Psoas muscle (tissue), 8 donors: ENCODE measurements around the gene PRKAG2. TPM values are rescaled to one million over a fixed set of nuclear protein-coding genes. Genes with fewer than 3 reads are reported as not detected.
A peak's percentile ranks its signal among the peaks of the same experiment; 100 is the strongest.

Source experiments
- ATAC-seq, 4 donors: fragments of 200-7000 bp; cut with Tn5 transposase; one replicate each; pipeline ENCODE4 v1.9.1; 2020; ENCODE audit warnings: moderate library complexity in 3 of 4, mild to moderate bottlenecking in 2 of 4
- DNase-seq, 2 donors: peaks; one replicate each; pipeline ENCODE4 v3.0.0-alpha.2; 2020
- H3K27ac ChIP-seq: fragments of 200-600 bp; one replicate; pipeline ENCODE4 v1.8.0; 2022
- H3K27me3 ChIP-seq, 3 donors: fragments of 200-600 bp in 1 of 3; one replicate each; pipeline versions ENCODE4 v1.6.1 to v1.8.0; 2013 to 2022; ENCODE audit warnings: low read length in 2 of 3, mild to moderate bottlenecking in 2 of 3, moderate library complexity in 1 of 3; ENCODE audit not compliant: insufficient read depth in 3 of 3
- H3K36me3 ChIP-seq, 2 donors: fragments of 200-600 bp in 1 of 2; one replicate each; pipeline versions ENCODE4 v1.6.1 to v1.8.0; 2013 to 2022; ENCODE audit warnings: low read depth in 1 of 2, mild to moderate bottlenecking in 1 of 2, moderate library complexity in 1 of 2; ENCODE audit not compliant: insufficient read depth in 1 of 2
- H3K4me1 ChIP-seq: fragments of 200-600 bp; one replicate; pipeline ENCODE4 v1.8.0; 2022
- H3K4me3 ChIP-seq: fragments of 200-600 bp; one replicate; pipeline ENCODE4 v1.8.0; 2022; ENCODE audit warnings: mild to moderate bottlenecking
- H3K9me3 ChIP-seq: fragments of 200-600 bp; one replicate; pipeline ENCODE4 v1.8.0; 2022
- CTCF ChIP-seq: fragments of 200-600 bp; IDR thresholded peaks from one replicate; pipeline ENCODE4 v1.8.0; 2022; ENCODE audit warnings: antibody characterized with exemption
- WGBS, 3 donors: extraction: QIAGEN DNeasy Blood & Tissue Kit; methylation state at CpG; one replicate each; pipeline versions ENCODE4 v1.1.6 to v1.1.7; 2013; 5-methylcytosine and 5-hydroxymethylcytosine counted together
- intact Hi-C, 2 donors: fragments of 100-400 bp; cut with DNase I; formaldehyde crosslinking; loops; one replicate each; pipeline versions ENCODE4 v1.11.0 to v1.14.2; 2022
- polyA plus RNA-seq, 3 donors: library from polyadenylated mRNA; stranded (reverse); fragments of 200-250 nt; gene quantifications; one replicate each; pipeline ENCODE4 v1.2.3, GENCODE V29; 2013
- total RNA-seq, 4 donors: library from RNA; stranded (reverse); fragmentation: NEBNext Ultra II Directional in 2 of 4; extraction: Animal tissue kit (Norgen Biotek cat#: 25700) in 2 of 4; gene quantifications; one replicate each; pipeline versions ENCODE4 v1.2.1 to v1.2.4, GENCODE V29; 2021 to 2023
- donor health status: healthy with polysubstance abuse.
- donor health status: DM: no; HTN: no; CAD: no; lungs with moderate emphysema.
- donor health status: Bipolar disorder and iron deficiency.
- donor health status: healthy.
- donor health status: DM: yes; HTN: yes; CAD: no.
- donor health status: DM: no; HTN: no; CAD: no.
- donor health status: DM: no; HTN: no; CAD: no.
- donor health status: DM: yes; HTN: yes; CAD: no.

Gene PRKAG2
- total and polyA plus RNA-seq, 7 donors, result 9.3 to 143 (median 19.8) TPM

GRCh38 chr7:151872531-151873401 is 4.1 kb downstream of the PRKAG2 start:
- ATAC-seq (no peak), DNase-seq (peak in 1 of 2 donors; percentile 41)
- H3K4me1 ChIP-seq, result peaks cover 13% of the 10 kb centered on the region
- H3K27ac ChIP-seq, result peak overlapping the region; percentile 17
- 85 to 89% (median 86%) methylated on average over 16 of the region's 16 CpGs for WGBS, 3 donors
- no peaks in the 10 kb centered on the region for H3K36me3 ChIP-seq
- no peaks in the 10 kb centered on the region for H3K27me3 ChIP-seq
- intact Hi-C loops, result loop anchor here (5.0 to 10.0 kb wide), 2 partner anchors 90 to 272 kb away; no protein-coding TSS in a partner anchor
- H3K9me3 ChIP-seq, result no peaks in the 10 kb centered on the region
- no peak overlapping the region for H3K4me3 ChIP-seq
- no peak for TF ChIP-seq CTCF

GRCh38 chr7:151871904-151872303 is 5.0 kb downstream of the PRKAG2 start:
- DNase-seq (peak in 1 of 2 donors; percentile 19), ATAC-seq (no peak)
- TF ChIP-seq CTCF, result no peak
- Histone ChIP-seq H3K36me3 (no peaks in the 10 kb centered on the region), H3K4me1 (peaks cover 12% of the 10 kb centered on the region), H3K27ac (no peak overlapping the region), H3K27me3 (no peaks in the 10 kb centered on the region), H3K9me3 (no peaks in the 10 kb centered on the region), H3K4me3 (no peak overlapping the region)
- intact Hi-C loops, result loop anchor here (5.0 to 10.0 kb wide), 2 partner anchors 90 to 273 kb away; no protein-coding TSS in a partner anchor
- 71 to 84% (median 74%) methylated on average over 7 of the region's 7 CpGs for WGBS, 3 donors

GRCh38 chr7:151871189-151871735 is 5.7 kb downstream of the PRKAG2 start:
- Histone ChIP-seq H3K27me3 (no peaks in the 10 kb centered on the region), H3K27ac (no peak overlapping the region), H3K4me3 (no peak overlapping the region), H3K36me3 (no peaks in the 10 kb centered on the region), H3K4me1 (peaks cover 12% of the 10 kb centered on the region), H3K9me3 (no peaks in the 10 kb centered on the region)
- TF ChIP-seq CTCF, result no peak
- ATAC-seq (no peak), DNase-seq (no peak)
- whole genome bisulfite sequencing, 3 donors, result 93 to 96% (median 94%) methylated on average over 13 of the region's 13 CpGs
- intact Hi-C loops, result loop anchor here (5.0 to 10.0 kb wide), 2 partner anchors 89 to 274 kb away; no protein-coding TSS in a partner anchor

- Histone ChIP-seq H3K9me3 (no peaks in the 10 kb centered on the region), H3K4me3 (no peak overlapping the region), H3K27me3 (no peaks in the 10 kb centered on the region), H3K36me3 (no peaks in the 10 kb centered on the region), H3K4me1 (peaks cover 12% of the 10 kb centered on the region), H3K27ac (no peak overlapping the region)
- intact Hi-C loops, result loop anchor here (5.0 to 10.0 kb wide), 2 partner anchors 88 to 275 kb away; no protein-coding TSS in a partner anchor
- ATAC-seq, result peak in 1 of 4 donors; percentile 42
- DNase-seq, result no peak
- TF ChIP-seq CTCF, result no peak
- WGBS, 3 donors, result 83 to 88% (median 86%) methylated on average over 24 of the region's 24 CpGs
Observed at GRCh38 chr7:151869968-151870918, 6.7 kb downstream of the PRKAG2 start.
